HepG2 (cell line): ENCODE measurements around the gene WDR54. TPM values are rescaled to one million over a fixed set of nuclear protein-coding genes. Genes with fewer than 3 reads are reported as not detected.

Source experiments
- ESRRA ChIP-seq: sonication (generic); formaldehyde crosslinking; IDR thresholded peaks from 2 replicates; pipeline ENCODE4 v1.5.1; 2020; ENCODE audit warnings: mild to moderate bottlenecking, low read depth, missing genetic modification reagents
- ETS1 ChIP-seq: sonication (generic); formaldehyde crosslinking; IDR thresholded peaks from 2 replicates; pipeline ENCODE4 v1.4.0; 2020; ENCODE audit warnings: missing genetic modification reagents
- GATAD2A ChIP-seq: IDR thresholded peaks from 2 replicates; pipeline ENCODE4 v1.6.1; 2016
- HMG20A ChIP-seq: IDR thresholded peaks from 2 replicates; pipeline ENCODE4 v1.6.1; 2016; ENCODE audit warnings: borderline replicate concordance
- NFYB ChIP-seq: sonication (generic); formaldehyde crosslinking; IDR thresholded peaks from 2 replicates; pipeline ENCODE4 v1.4.0; 2020; ENCODE audit warnings: missing genetic modification reagents
- NR2F6 ChIP-seq, 2 experiments: IDR thresholded peaks; 2 replicates each; pipeline ENCODE4 v1.6.1; 2016; ENCODE audit warnings: antibody characterized with exemption in 1 of 2, mild to moderate bottlenecking in 1 of 2
- SRSF9 ChIP-seq: fragments of 200-400 bp; formaldehyde crosslinking; IDR thresholded peaks from 2 replicates; pipeline ENCODE4 v1.6.1; 2018; ENCODE audit warnings: borderline replicate concordance, mild to moderate bottlenecking, low read depth, low read length; ENCODE audit not compliant: insufficient read depth, poor library complexity, severe bottlenecking
- STAT6 ChIP-seq: sonication (generic); formaldehyde crosslinking; IDR thresholded peaks from 2 replicates; pipeline ENCODE4 v1.4.0; 2020; ENCODE audit warnings: missing genetic modification reagents, mild to moderate bottlenecking, borderline replicate concordance
- TAF1 ChIP-seq: sonication (generic); formaldehyde crosslinking; IDR thresholded peaks from 2 replicates; pipeline ENCODE4 v1.4.0; 2020; ENCODE audit warnings: missing genetic modification reagents
- ZFP90 ChIP-seq: sonication (generic); formaldehyde crosslinking; IDR thresholded peaks from 2 replicates; pipeline ENCODE4 v1.8.0; 2022; ENCODE audit warnings: missing genetic modification reagents, mild to moderate bottlenecking, inconsistent platforms, borderline replicate concordance
- ZFP91 ChIP-seq: sonication (generic); formaldehyde crosslinking; IDR thresholded peaks from 2 replicates; pipeline ENCODE4 v1.9.0; 2022; ENCODE audit warnings: missing genetic modification reagents, mild to moderate bottlenecking, borderline replicate concordance
- ZNF430 ChIP-seq: sonication (generic); formaldehyde crosslinking; IDR thresholded peaks from 2 replicates; pipeline ENCODE4 v1.9.0; 2021; ENCODE audit warnings: mild to moderate bottlenecking, missing genetic modification reagents
- ZNF546 ChIP-seq: sonication (generic); formaldehyde crosslinking; conservative IDR thresholded peaks from 2 replicates; pipeline ENCODE4 v1.8.1; 2023; ENCODE audit warnings: mild to moderate bottlenecking, missing genetic modification reagents
- ZNF557 ChIP-seq: sonication (generic); formaldehyde crosslinking; IDR thresholded peaks from 2 replicates; pipeline ENCODE4 v1.4.0; 2020; ENCODE audit warnings: missing genetic modification reagents
- ZNF766 ChIP-seq: sonication (generic); formaldehyde crosslinking; IDR thresholded peaks from 2 replicates; pipeline ENCODE4 v1.5.0; 2020; ENCODE audit warnings: missing genetic modification reagents, borderline replicate concordance
- ZNF878 ChIP-seq: sonication (generic); formaldehyde crosslinking; IDR thresholded peaks from 2 replicates; pipeline ENCODE4 v1.8.1; 2023; ENCODE audit warnings: mild to moderate bottlenecking, missing genetic modification reagents, moderate library complexity
- polyA plus RNA-seq, 8 experiments: library from polyadenylated mRNA; depleted of rRNA in 3 of 8; stranded (reverse) in 7 of 8; unstranded in 1 of 8; fragments of >200 nt; fragmentation: Illumina TruSeq in 4 of 8; extraction: Trizol in 4 of 8; gene quantifications; 2 replicates each; pipeline versions ENCODE4 v1.2.1 to v1.2.3, GENCODE V29; 2011 to 2016; ENCODE audit warnings: low read depth in 4 of 8, missing spikeins in 1 of 8, mixed read lengths in 1 of 8; ENCODE audit not compliant: insufficient read depth in 1 of 8
- total RNA-seq, 5 experiments: library from RNA; depleted of rRNA; stranded (reverse); fragments of >200 nt; fragmentation: Illumina TruSeq; extraction: Trizol; gene quantifications; 2 replicates each; pipeline ENCODE4 v1.2.3, GENCODE V29; 2016; ENCODE audit warnings: low read depth in 1 of 5
- TF ChIP-seq, protein P1 (sequence below): sonication (generic); formaldehyde crosslinking; IDR thresholded peaks from 2 replicates; pipeline ENCODE4 v1.5.1; 2020; ENCODE audit warnings: missing genetic modification reagents, mild to moderate bottlenecking, borderline replicate concordance
- TF ChIP-seq, protein P2 (sequence below): sonication (generic); formaldehyde crosslinking; IDR thresholded peaks from 2 replicates; pipeline ENCODE4 v1.5.0; 2020; ENCODE audit warnings: mild to moderate bottlenecking, missing genetic modification reagents
- TF ChIP-seq, protein P3 (sequence below): sonication (generic); formaldehyde crosslinking; IDR thresholded peaks from 2 replicates; pipeline ENCODE4 v1.5.0; 2020; ENCODE audit warnings: mild to moderate bottlenecking, low read depth, missing genetic modification reagents, borderline replicate concordance

WDR54 gene
- total and polyA plus RNA-seq, 2 of the 13 experiments (the other 11 are each of a cell fraction or from before 2014, with no cell fraction given) = 2.0 to 17.3 TPM

DNA sequence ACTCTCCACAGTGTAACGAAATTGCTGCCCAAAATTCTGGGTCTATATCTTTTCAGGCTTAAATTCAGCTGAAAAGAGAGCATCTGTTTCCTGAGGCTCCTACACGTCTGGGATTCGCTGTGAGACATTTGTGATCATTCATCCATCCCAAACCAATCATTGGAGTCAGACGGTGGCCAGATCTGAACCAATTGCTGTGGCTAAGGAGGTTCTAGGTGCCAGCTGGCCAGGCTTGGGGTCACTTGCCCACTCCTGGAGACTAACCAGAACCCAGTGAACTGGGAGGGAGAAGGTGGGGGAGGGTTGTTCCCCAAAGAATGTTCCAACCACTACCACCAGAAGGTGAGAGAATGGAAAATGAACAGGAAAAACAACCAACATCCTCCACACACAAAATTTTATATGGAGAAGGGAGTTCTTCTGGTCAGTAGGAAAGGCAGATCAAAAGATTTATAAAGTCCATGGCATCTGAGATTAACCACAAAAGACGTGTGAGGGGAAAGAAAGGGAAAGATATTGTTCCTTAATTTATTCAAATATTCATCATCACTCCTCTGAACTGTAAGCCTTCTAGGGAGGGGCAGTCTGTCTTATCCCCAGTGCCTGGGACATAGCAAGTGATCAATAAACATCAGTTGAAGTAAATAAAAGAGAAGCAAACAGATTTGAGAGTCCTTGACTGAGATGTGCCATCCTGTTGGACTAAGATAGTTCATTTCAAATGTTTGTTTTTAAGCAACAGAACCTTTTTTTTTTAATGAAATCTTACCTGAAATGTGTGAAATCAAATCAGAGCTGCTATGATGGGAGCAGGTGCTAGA lies 23.2 kb downstream of the WDR54 start (continued):
- TF ChIP-seq ETS1 (no peak), ZNF557 (CRISPR knock-in tag) (no peak), NFYB (CRISPR knock-in tag) (no peak), GATAD2A (peak; percentile 48; the same call in 1 of the 2 replicates), STAT6 (CRISPR knock-in tag) (0 out of 2 replicates have a peak, but pooled peaks have one; percentile 11), ESRRA (no peak), TAF1 (CRISPR knock-in tag) (no peak), SRSF9 (no peak), ZNF766 (CRISPR knock-in tag) (no peak), HMG20A (no peak), ZNF546 (CRISPR knock-in tag) (no peak), ZNF878 (CRISPR knock-in tag) (no peak), NR2F6 (IDR thresholded peaks at IDR 0.05) (no peak), NR2F6 (CRISPR knock-in tag; IDR thresholded peaks at IDR 0.05) (peak; percentile 7; the same call in 1 of the 2 replicates), ZFP91 (peak; percentile 50; the same call in 1 of the 2 replicates), ZNF430 (CRISPR knock-in tag) (no peak), ZFP90 (no peak)
- TF ChIP-seq, protein P1, sequence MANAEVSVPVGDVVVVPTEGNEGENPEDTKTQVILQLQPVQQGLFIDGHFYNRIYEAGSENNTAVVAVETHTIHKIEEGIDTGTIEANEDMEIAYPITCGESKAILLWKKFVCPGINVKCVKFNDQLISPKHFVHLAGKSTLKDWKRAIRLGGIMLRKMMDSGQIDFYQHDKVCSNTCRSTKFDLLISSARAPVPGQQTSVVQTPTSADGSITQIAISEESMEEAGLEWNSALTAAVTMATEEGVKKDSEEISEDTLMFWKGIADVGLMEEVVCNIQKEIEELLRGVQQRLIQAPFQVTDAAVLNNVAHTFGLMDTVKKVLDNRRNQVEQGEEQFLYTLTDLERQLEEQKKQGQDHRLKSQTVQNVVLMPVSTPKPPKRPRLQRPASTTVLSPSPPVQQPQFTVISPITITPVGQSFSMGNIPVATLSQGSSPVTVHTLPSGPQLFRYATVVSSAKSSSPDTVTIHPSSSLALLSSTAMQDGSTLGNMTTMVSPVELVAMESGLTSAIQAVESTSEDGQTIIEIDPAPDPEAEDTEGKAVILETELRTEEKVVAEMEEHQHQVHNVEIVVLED (CRISPR knock-in tag) = no peak
- TF ChIP-seq, protein P2, sequence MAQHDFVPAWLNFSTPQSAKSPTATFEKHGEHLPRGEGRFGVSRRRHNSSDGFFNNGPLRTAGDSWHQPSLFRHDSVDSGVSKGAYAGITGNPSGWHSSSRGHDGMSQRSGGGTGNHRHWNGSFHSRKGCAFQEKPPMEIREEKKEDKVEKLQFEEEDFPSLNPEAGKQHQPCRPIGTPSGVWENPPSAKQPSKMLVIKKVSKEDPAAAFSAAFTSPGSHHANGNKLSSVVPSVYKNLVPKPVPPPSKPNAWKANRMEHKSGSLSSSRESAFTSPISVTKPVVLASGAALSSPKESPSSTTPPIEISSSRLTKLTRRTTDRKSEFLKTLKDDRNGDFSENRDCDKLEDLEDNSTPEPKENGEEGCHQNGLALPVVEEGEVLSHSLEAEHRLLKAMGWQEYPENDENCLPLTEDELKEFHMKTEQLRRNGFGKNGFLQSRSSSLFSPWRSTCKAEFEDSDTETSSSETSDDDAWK (CRISPR knock-in tag) = no peak
- TF ChIP-seq, protein P3, sequence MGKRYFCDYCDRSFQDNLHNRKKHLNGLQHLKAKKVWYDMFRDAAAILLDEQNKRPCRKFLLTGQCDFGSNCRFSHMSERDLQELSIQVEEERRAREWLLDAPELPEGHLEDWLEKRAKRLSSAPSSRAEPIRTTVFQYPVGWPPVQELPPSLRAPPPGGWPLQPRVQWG (CRISPR knock-in tag) = no peak
